HG02798 (cell line): ENCODE results near the gene C1QTNF2.

Experiments used
- ATAC-seq: cut with Tn5 transposase; IDR thresholded peaks from one replicate; pipeline ENCODE4 v1.9.1; 2021; ENCODE audit warnings: mild to moderate bottlenecking; ENCODE audit not compliant: unreplicated experiment, poor library complexity

The C1QTNF2 gene

GRCh38 chr5:160375701-160376100 lies 5.3 kb upstream of the C1QTNF2 start:
- ATAC-seq = no peak

DNA sequence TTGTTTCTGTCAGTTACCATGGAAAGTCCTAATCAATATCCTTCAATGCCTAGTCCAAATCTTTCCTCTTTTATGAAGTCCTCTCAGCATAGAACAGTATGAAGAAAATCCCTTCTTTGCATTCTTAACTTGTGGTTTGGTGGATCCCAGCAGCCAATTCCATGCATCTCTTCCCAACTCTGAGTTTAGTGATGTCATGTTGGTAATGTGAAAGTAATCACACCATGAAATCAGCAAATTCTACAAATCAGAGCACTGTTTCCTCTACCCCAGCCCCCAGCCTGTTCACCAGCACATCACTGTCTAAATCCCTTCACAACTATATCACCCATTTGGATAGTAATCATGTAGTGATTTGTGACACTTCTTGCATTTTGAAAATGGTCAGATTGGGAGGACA lies 4.7 kb upstream of the C1QTNF2 start:
- ATAC-seq = no peak

- ATAC-seq = no peak
Observed at GRCh38 chr5:160371294-160371693, 868 bp upstream of the C1QTNF2 start.

- no peak for ATAC-seq
Observed at GRCh38 chr5:160370713-160371034, 248 bp upstream of the C1QTNF2 start.

- ATAC-seq = no peak
Observed at GRCh38 chr5:160367885-160368284, 2.5 kb downstream of the C1QTNF2 start.

- no peak for ATAC-seq
Observed at GRCh38 chr5:160367261-160367660, 3.2 kb downstream of the C1QTNF2 start.

- no peak for ATAC-seq
Observed at GRCh38 chr5:160366230-160366629, 4.2 kb downstream of the C1QTNF2 start.

GRCh38 chr5:160363660-160364395 lies 6.6 kb downstream of the C1QTNF2 start:
- no peak for ATAC-seq

DNA sequence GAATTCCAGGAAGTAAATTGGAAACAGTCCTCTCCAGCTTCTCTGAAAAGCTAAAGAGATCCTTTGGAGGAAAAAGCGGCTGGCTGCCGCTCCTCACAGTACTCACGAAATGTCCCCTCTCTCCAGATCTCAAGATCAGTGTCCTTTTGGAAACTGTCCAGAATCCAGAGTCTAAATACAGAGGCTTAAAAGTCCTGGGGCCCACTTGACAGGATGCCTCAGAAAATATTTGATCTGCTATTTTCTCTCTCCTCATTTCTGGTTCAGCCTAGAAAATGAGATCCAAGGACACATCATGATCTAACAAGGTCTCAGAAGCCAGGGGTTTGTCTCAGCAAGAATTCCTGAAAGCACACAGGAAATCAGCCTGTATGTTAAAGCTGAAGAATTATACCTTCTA lies 7.2 kb downstream of the C1QTNF2 start:
- no peak for ATAC-seq

DNA sequence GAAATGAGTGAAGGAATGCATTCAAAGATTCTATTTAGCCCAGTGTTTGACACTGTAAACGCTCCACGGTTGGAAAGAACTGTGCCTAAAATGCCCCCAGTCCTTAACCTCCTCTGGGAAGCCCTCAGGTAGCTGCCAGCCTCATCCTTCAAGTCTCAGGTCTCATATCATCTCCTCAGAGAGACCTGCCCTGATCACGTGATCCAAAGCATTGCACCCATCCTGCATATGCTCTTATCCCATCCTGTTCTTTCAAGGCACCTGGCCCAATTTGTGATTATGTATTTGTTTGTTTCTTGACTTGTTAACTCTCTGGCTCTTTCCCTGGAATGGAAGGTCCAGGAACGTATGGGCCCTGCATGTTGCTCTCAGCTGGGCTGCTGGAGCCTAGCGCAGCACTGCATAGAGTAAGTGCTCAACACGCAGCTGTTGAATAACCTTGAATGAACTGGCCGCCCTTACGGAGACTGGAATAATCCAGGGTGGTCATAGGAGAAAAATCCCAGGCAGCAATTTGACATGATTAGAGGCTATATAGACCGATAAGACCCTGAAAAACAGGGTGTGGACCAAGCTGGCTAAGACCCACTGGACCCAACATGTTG lies 8.7 kb downstream of the C1QTNF2 start:
- ATAC-seq = no peak

DNA sequence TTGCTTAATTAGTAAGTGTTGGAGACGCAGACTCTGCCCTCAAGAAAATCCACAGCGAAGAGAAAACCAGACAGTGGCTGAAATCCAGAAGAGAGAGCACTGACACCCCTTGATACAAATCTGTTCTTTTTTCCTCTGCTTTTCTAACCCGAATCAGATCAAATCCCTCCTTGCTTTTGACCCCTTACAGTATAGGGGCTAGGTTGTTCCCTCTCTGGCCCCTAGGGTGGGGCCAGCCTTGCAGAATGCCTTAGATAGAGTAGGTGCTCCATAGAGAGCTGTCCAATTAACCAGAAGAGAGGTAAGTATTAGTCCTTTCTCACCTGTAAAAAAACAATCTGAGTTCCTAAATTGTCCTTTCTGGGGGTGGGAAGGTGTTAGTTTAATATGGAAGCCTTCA lies 10.1 kb downstream of the C1QTNF2 start:
- ATAC-seq = no peak

GRCh38 chr5:160359816-160360215 lies 10.6 kb downstream of the C1QTNF2 start:
- no peak for ATAC-seq

GRCh38 chr5:160359242-160359641 lies 11.2 kb downstream of the C1QTNF2 start:
- no peak for ATAC-seq

DNA sequence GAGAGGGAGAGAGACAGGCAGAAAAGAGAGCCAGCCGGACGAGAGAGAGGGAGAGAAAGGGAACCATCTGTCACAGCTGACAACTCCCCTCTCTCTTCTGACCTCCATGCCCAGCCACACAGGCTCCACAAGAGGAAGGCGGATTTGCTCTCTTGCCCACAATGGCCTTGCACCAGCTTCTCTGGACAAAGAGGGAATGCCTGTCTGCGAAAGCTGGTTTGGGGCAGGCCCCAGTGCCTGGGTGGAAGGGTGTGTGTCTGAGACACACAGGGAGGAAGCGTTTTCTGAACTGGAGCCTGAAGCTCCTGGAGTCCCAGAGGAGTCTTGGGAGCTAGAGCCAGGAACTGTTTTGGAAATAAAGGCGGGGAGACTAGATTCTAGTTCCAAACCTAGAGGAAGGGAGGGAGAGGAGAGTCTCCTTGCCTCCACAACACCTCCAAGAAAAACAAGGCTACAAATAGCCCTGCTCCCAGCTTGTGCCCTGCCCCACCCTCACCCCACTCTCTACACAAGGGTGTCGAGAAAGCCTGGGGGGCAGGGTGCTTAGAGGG lies 12.5 kb downstream of the C1QTNF2 start:
- ATAC-seq = no peak

GRCh38 chr5:160357394-160357793 lies 13.0 kb downstream of the C1QTNF2 start:
- no peak for ATAC-seq

DNA sequence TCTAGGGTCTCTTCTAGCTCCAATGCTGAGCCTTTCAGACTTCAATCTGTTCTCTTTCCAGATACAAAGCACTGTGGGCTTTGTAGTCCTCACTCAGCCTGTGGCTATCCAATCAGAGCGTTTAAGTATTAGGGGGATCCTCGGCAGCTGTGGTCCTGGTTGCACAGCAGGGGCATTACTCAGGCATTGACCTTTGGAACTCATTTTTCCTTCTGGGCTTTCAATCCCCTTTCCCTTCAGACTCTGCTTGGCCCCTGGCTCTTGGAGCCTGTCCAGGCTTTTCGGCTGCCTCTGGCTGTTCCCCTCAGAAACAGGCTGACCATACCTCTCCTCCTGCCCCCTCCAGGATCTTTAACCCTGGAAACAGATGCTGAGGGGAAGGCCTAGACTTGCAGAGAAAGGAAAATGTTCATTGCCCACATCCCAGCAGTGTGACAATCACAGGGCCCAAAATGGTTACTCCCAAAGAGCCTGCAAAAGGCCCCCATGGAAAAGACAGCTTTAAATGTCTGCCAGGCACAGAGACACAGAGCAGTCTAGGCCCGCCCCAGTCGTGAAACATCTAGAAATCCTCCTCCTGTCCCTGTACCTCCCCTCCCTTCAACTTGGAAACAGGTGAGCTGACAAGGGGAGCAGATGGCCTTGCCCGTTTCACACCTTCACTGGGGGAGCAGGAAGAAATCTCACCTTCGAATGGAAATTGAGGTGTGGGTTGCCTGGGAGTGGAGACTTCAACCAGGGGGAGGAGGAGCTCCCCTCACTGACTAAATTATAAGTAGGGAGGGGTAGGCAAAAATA lies 13.7 kb downstream of the C1QTNF2 start:
- no peak for ATAC-seq

- no peak for ATAC-seq
Observed at GRCh38 chr5:160354666-160355065, 15.8 kb downstream of the C1QTNF2 start.

DNA sequence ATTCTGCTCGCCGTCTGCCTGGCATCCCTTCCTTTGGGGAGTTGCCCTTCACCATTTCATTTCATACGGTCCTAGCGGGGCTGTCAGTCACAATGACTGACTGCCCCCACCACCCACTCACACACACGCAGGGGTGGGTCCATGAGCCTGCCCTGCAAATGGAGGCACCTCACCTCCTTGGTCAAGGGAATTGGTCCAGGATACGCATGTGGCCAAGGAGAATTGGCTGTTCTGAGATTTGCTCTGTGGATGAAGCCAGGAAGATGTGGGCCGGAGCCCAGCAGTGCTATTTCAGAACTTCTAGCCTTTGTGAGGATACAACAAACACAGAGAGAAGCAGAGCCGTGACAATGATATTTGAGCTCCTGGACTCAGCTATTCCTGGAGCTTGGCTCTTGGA lies 17.0 kb downstream of the C1QTNF2 start:
- no peak for ATAC-seq

- ATAC-seq = no peak
Observed at GRCh38 chr5:160352308-160352707, 18.1 kb downstream of the C1QTNF2 start.

DNA sequence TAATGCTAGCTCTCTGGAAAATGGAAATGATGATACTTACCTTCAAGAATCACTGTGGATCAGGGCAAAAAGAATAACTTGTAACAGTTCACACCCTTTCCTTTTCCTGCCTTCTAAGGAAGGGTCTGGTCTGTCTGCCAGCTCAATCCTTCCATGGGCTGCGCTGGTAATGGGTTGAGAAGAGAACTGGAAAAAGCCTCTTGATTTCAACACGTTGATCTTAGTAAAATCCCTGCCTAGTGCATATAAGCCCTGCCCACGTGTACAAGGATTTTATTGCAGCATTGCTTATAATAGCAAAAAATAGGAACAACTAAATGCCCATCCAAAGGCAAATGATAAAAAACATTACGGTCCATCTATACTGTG lies 20.5 kb downstream of the C1QTNF2 start:
- no peak for ATAC-seq

DNA sequence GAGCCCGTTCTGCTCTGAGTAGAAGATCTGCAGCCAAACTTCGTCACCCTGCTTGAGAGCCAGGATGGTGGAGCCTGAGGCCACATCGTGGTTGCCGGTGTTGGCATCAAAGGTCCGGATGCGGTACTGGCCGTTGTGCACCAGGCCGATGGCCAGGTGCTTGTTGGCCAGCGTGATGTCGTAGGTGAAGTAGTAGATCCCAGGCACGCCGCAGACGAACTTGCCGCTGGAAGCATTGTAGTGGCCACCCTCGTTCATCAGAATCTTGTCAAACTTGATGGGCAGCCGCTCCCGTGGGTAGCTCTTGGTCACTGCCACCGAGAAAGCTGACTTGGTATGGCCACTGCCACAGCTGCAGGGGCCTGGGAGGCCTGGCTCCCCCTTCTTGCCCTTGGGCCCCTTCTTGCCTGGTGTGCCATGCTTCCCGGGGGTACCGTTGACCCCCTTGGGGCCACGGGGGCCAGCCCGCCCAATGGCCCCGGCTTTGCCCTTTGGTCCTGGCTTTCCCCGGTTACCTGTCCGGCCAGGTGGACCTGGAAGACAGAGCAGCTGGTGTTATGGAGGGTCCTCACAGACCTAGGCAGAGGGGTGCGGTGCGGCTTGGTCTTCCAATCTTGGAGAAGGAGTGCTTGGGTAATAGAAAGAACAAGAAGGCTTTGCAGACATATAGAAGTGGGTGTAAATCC lies 21.0 kb downstream of the C1QTNF2 start:
- no peak for ATAC-seq
